ENCODE measurements around the gene KDM2A.

Gene KDM2A

GRCh38 chr11:67237574-67237973, 118.5 kb downstream of the KDM2A start:
- no peak for TF ChIP-seq GATA2 (IDR thresholded peaks at IDR 0.05; ENCODE audit: low read depth, low read length)
- no peak for TF ChIP-seq GATA3 (IDR thresholded peaks at IDR 0.05; ENCODE audit: low read depth, low read length)

- TF ChIP-seq GATA3 (IDR thresholded peaks at IDR 0.05; ENCODE audit: low read depth, low read length) (no peak), GATA2 (IDR thresholded peaks at IDR 0.05; ENCODE audit: low read depth, low read length) (no peak)
These were observed 120.1 kb downstream of the KDM2A start for GRCh38 chr11:67238894-67239782.

GRCh38 chr11:67239783-67240575, 120.9 kb downstream of the KDM2A start:
- TF ChIP-seq GATA3 (IDR thresholded peaks at IDR 0.05; ENCODE audit: low read depth, low read length), result no peak
- no peak for TF ChIP-seq GATA2 (IDR thresholded peaks at IDR 0.05; ENCODE audit: low read depth, low read length)

- TF ChIP-seq GATA3 (IDR thresholded peaks at IDR 0.05; ENCODE audit: low read depth, low read length) (no peak), GATA2 (IDR thresholded peaks at IDR 0.05; ENCODE audit: low read depth, low read length) (no peak)
These were observed 121.7 kb downstream of the KDM2A start for GRCh38 chr11:67240576-67241389.

- TF ChIP-seq GATA2 (IDR thresholded peaks at IDR 0.05; ENCODE audit: low read depth, low read length), result no peak
- no peak for TF ChIP-seq GATA3 (IDR thresholded peaks at IDR 0.05; ENCODE audit: low read depth, low read length)
These were observed 123.5 kb downstream of the KDM2A start for GRCh38 chr11:67242548-67242947.

GRCh38 chr11:67243051-67243450, 124.0 kb downstream of the KDM2A start:
- no peak for TF ChIP-seq GATA2 (IDR thresholded peaks at IDR 0.05; ENCODE audit: low read depth, low read length)
- no peak for TF ChIP-seq GATA3 (IDR thresholded peaks at IDR 0.05; ENCODE audit: low read depth, low read length)

- TF ChIP-seq GATA2 (IDR thresholded peaks at IDR 0.05; ENCODE audit: low read depth, low read length) (no peak), GATA3 (IDR thresholded peaks at IDR 0.05; ENCODE audit: low read depth, low read length) (no peak)
These were observed 126.0 kb downstream of the KDM2A start for GRCh38 chr11:67245046-67245445.

GRCh38 chr11:67247946-67248550, 129.0 kb downstream of the KDM2A start:
- no peak for TF ChIP-seq GATA3 (IDR thresholded peaks at IDR 0.05; ENCODE audit: low read depth, low read length)
- TF ChIP-seq GATA2 (IDR thresholded peaks at IDR 0.05; ENCODE audit: low read depth, low read length), result no peak

- TF ChIP-seq GATA2 (IDR thresholded peaks at IDR 0.05; ENCODE audit: low read depth, low read length) (no peak), GATA3 (IDR thresholded peaks at IDR 0.05; ENCODE audit: low read depth, low read length) (no peak)
These were observed 129.6 kb downstream of the KDM2A start for GRCh38 chr11:67248653-67249052.

- TF ChIP-seq GATA3 (IDR thresholded peaks at IDR 0.05; ENCODE audit: low read depth, low read length), result no peak
- TF ChIP-seq GATA2 (IDR thresholded peaks at IDR 0.05; ENCODE audit: low read depth, low read length), result no peak
These were observed 131.3 kb downstream of the KDM2A start for GRCh38 chr11:67250059-67251043.

- TF ChIP-seq GATA2 (IDR thresholded peaks at IDR 0.05; ENCODE audit: low read depth, low read length) (no peak), GATA3 (IDR thresholded peaks at IDR 0.05; ENCODE audit: low read depth, low read length) (no peak)
These were observed 132.8 kb downstream of the KDM2A start for GRCh38 chr11:67251841-67252240.

- TF ChIP-seq GATA2 (IDR thresholded peaks at IDR 0.05; ENCODE audit: low read depth, low read length) (no peak), GATA3 (IDR thresholded peaks at IDR 0.05; ENCODE audit: low read depth, low read length) (no peak)
These were observed 133.8 kb downstream of the KDM2A start for GRCh38 chr11:67252831-67253239.
